ENCODE results near the gene SNX2.

DNA sequence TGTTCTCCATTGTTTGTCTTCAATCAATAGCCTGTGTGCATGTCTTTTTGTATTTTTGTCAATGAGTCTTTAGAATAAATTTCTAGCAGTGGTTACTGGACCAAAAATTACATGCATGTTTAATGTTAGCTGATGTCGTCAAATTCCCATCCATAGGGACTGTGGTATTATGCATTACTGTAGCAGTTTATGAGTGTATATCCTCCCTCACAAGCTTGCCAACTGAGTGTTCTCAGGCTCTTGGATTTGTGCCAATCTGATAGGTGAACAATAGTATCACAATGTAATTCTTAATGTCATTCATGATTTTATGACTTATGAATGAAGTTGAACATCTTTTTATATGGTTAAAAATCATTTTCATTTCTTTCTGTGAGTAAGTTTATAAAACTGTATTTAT is 83.6 kb downstream of the SNX2 start:
- TF ChIP-seq EZH2 (IDR thresholded peaks at IDR 0.05; ENCODE audit: insufficient read depth, poor library complexity, severe bottlenecking) (no peak), EZH2phosphoT487 (IDR thresholded peaks at IDR 0.05; ENCODE audit: insufficient read depth, low read depth) (no peak)
